GM21576 (cell line): ENCODE results near the gene GPM6B.
"Not testable (repeated sequence)": the region's sequence is repeated elsewhere in the genome, so short reads cannot be mapped to it uniquely, and the experiment has no call there.

ENCODE experiments used
- ATAC-seq: cut with Tn5 transposase; IDR thresholded peaks from one replicate; pipeline ENCODE4 v1.9.1; 2021; ENCODE audit warnings: mild to moderate bottlenecking, moderate library complexity; ENCODE audit not compliant: unreplicated experiment

The GPM6B gene

GRCh38 chrX:13733506-13733905 lies 83.4 kb downstream of the GPM6B start:
- no peak for ATAC-seq

GRCh38 chrX:13732246-13733067 lies 84.4 kb downstream of the GPM6B start:
- no peak for ATAC-seq

- not testable (repeated sequence) for ATAC-seq
Observed at GRCh38 chrX:13730523-13730922, 86.4 kb downstream of the GPM6B start.

GRCh38 chrX:13726583-13726982 lies 90.3 kb downstream of the GPM6B start:
- ATAC-seq, result not testable (repeated sequence)

GRCh38 chrX:13724878-13725277 lies 92.0 kb downstream of the GPM6B start:
- ATAC-seq, result not testable (repeated sequence)

- no peak for ATAC-seq
Observed at GRCh38 chrX:13721819-13722519, 94.9 kb downstream of the GPM6B start.

- ATAC-seq, result no peak
Observed at GRCh38 chrX:13721371-13721770, 95.5 kb downstream of the GPM6B start.
